HG02973 (cell line): ENCODE results near the gene MMAB.

Source experiments
- ATAC-seq: cut with Tn5 transposase; IDR thresholded peaks from one replicate; pipeline ENCODE4 v1.9.1; 2021; ENCODE audit warnings: moderate library complexity; ENCODE audit not compliant: unreplicated experiment

The MMAB gene

DNA sequence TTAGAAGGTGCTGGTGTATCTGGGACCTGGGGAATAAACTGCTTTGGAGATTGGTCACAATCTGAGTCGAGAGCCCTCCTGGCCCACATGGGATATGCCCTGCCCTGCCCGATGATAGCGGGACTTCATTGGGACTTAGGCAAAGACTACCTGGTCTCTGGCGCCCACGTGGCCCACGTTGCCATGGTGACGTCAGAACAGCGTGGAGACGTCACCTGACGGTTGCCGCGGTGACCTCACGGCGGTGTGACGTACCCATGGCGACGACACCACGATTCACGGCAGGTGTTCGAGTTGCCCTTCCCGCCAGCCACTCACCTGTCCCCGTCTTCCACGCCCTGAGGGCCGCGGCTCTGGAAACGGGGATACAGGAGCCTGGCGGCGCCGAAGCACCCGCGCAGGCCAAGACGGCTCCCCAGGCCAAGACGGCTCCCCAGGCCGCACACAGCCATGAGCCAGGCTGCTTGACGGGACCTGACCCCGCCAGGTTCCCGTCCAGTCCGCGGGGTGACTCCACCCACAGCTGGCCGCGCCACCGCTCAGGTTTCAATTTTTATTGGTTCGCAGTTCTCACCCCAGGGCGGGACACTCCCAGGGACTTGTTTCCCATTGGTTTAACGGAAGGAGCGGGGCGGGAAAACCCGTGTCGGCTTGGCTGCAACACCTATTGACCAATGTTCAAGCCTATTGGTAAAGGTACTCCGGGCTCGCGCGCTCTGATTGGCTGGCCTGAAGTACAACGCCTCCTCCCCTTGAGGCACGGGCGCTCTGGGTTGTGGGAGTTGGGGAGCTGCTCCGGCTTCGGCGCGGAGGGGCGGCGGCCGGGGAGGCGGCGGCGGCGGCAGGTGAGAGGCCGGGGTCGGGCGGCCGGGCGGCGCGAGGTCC is at the start of gene MMAB, which contains the start of gene MVK:
Gene MMAB (minus strand): TSS at position 476 of the 885 bp plus-strand sequence. CDS start 24 bp downstream, at position 452.
Gene MVK (plus strand): TSS at position 766 of the 885 bp plus-strand sequence. CDS start 1,029 bp downstream, outside the sequence.
- peak; percentile 91 for ATAC-seq

DNA sequence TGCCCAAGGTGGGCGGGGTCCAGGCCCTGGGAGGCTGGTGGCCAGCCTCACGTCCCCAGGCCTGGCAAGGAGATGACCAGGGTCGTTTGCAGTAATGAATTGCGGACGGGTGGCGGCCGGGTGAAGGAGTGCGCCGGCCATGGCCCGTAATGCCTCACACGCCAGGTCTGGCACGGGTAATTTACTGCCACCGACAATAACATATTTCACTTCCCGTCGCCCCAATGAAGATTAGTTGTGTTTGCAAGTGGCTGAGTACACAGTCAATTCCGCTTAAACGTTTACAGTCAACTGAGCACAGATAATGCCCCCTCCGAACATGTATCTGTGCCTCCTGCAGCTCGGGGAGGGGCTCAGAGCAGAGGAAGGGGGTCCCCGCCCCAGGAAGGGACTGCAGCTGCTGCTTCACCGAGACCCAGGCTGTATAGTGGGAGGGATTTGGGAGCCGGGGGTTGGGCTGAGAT is 48.6 kb upstream of the MMAB start:
- ATAC-seq: no peak

DNA sequence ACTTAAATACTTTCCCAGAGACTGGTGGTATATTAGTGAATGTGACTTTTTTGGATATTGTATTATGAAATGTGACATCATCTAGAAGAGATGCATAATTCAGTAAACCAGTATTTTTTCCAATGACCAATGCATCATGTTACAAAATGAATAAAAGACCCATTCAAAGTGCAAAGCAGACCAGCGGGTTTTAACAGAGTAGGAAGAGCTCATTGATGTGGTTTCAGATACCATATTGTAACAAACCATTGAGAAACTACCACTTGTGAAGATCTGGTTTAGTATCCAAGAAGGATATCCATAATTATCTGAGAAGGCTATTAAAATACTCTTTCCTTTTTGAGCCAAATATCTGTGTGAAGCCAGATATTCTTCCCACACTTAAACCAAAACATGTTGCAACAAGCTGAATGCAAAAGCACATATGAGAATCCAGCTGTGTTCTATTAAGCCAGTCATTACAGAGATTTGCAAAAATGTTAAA is 47.9 kb upstream of the MMAB start:
- no peak for ATAC-seq

DNA sequence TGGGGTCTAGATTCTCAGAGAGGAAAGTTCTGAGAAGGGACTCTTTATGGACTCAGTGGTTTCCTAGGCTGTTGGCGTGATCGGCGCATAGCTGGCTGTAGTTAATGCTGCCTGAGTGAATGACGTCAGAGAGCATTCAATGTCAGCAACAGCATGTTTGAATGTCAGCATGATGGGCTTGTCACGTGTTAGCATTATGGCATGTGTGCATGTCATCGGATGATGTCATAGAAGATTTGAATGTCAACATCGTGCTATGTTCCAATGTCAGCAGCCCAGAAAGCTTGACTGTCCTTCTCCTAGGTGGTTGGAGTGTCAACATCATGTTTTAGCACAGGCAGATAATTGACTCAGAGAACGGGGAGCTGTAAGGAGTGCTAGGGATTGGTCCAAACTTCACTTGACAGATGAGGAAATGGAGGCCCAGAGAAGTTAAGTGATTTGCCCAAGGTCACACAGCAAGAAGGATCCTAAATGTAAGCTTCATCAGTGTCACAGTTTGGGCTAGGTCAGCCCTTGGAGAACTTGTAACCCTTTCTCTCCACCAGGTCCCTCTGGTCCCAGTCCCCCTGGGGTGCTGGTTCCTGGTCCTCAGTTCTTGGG is 45.8 kb upstream of the MMAB start:
- ATAC-seq: no peak

DNA sequence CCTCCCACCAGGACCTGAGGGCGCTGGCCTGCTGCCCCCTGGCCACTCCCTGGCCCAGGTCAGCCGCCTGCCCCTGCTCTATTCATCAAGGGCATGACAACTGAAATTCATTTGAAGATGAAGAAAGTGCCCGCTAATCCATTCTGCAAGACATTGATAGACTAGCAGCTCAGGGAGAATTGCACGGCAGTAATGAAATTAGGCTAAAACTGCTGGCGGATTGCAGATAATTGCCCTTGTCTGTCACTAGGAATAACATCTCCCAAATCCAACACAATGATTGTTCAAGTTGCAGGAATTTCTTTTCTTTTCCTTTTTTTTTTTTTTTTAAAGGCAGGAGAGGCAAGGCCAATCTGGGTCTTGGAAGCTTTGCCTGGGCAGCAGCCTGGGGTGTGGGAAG is 44.8 kb upstream of the MMAB start:
- no peak for ATAC-seq

DNA sequence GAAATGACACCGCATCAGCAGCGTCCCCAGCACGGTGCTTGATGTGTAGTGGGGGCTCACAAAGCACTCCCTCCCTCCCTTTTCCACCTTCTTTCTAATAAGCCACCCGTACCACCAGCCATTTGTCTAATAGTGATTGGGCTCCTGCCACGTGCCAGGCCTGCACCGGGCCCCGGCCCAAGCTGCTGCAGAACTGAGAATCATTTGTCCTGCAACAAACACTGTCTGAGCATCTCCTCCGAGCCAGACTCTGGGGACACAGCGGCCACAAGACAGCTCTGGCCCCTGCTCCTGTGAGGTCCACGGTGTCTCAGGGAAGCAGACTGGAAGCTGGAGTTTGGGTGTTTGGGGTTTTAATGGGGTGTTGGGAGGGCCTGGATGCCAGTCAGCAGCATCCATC is 44.2 kb upstream of the MMAB start:
- no peak for ATAC-seq

DNA sequence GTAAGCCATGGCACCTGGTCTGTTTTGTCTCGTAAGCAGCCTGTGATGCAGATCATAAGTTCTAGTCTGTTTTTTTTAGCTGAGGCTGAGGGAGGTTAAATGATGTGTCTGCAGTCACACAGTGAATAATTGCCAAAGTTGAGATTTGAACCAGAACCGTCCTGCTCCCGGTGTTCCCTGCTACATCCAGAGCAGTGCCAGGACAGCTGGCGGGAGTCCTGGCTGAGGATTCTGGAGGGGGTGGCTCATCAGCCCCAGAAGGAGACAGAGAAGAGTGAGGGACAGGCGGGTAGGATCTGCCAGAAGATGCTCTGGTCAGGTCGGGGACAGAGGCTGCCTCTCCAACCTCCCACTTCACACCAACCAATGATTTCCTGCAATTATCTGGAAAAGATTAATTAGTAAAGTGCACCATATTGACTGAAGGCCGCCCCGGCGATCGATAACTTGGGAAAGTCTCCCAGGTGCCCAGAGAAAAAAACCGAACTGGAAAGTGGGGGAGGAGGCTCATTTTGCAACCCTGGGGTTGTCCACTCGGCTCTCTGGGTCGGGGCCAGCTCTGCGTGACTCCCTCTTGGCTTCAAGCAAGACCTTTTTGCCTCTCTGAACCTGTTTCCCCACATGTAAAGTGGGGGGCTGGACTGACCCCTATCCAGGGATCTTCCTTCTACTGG is 42.4 kb upstream of the MMAB start:
- no peak for ATAC-seq

DNA sequence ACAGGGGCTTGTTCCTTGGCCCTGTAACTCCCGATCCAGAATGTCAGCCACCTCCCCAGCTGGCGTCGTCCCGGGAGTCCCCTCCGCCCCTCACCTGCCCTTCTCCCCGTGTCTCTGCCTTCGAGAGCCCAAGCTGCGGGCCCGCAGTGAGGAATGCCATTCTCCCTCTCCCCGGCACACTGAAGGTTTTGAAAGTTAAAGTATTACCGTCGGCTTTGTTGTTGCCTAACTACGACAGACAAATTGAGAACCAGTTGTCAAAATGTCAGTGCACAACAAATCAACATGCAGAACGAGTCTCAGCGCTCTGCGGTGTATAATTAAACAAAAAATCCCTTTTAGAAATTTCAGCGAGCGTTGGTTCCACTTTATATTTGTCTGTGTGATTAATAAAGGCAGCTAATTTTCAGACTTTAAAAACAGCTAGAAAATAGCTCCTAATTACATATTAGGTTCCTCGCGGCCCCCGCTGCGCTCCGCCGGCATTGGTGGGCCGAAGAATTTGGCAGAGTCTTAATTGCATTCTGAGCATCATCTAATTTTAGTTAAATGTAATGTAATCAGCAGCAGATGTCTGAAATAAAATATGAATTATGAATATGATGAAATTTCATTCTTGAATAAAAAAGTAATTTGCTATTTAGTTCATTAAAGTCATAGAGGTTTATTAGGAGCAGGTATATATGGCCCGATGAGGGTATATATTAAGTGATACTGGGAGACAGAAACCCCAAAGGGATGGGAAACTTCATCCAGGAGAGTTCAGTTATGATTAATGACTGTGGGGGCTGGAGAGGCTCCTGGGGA is 40.5 kb upstream of the MMAB start:
- no peak for ATAC-seq

DNA sequence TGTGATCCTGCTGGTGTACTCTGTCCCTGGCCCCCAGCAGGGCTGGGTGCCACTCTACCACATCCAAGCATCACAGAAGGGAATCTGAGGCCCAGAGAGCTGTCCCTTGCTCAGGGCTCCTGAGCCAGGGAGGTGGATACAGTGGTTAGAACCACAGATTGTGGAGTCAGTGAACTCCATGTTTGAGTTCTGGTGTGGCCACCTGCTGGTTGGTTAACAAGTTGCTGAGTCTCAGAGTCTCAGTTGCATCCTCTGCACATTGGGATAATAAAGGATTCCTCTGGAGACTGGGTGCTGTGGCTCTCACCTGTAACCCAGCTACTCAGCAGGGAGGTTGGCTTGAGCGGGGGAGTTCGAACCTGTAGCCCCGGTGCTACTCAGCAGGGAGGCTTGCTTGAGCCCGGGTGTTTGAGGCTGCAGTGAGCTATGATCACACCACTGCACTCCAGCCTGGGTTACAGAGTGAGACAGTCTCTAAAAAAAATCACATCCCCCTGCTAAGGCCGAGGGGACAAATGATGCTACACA is 39.7 kb upstream of the MMAB start:
- no peak for ATAC-seq

DNA sequence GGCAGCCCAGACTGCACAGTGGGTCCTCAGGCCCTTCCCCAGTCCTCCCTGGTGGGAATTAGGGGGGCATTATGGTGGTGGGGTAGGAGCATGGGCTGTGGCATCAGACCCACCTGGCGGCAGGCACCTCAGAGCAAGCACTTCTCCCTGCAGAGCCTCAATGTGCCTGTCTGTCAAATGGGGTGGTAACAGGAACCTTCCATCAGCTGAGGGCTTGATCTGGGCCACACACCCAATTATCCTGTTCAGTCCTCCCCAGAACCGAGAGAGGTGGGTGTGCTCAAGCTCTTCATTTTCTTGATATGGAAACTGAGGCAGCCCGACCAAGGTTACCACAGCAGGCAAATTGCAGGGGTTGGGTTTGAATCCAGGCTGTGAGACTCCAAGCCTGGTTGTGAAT is 38.7 kb upstream of the MMAB start:
- no peak for ATAC-seq

DNA sequence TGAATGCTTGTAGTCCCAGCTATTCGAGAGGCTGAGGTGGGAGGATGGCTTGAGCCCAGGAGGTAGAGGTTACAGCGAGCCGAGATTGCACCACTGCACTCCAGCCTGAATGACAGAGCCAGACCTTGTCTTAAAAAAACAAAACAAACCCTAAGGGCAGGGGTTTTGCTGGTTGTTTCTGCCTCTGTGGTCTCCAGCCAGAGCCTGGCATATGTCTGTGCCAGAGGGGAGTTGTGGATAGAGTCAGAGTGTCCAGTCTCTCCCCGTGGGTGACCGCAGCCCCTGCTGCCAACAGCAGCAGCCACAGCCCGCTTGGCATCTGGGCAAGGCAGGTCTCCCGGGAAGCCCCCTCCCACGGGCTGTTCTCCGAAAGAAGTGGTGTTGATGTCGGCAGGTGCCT is 37.9 kb upstream of the MMAB start:
- ATAC-seq: no peak

DNA sequence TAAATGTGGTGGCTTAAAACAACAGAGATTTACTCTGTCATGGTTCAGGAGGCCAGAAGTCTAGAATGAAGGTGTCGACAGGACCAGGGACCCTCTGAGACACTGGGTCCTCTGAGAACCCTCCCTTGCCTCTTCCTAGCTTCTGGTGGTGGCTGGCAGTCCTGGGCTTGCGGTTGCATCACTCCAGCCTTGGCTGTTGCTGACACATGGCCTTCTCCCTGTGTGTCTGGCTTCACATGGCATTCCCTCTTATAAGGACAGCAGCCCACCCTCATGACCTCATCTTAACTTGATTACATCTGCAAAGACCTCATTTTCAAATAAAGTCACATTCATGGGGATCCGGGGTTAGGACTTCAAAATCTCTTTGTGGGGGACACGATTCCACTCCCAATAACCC is 37.2 kb upstream of the MMAB start:
- ATAC-seq: no peak

DNA sequence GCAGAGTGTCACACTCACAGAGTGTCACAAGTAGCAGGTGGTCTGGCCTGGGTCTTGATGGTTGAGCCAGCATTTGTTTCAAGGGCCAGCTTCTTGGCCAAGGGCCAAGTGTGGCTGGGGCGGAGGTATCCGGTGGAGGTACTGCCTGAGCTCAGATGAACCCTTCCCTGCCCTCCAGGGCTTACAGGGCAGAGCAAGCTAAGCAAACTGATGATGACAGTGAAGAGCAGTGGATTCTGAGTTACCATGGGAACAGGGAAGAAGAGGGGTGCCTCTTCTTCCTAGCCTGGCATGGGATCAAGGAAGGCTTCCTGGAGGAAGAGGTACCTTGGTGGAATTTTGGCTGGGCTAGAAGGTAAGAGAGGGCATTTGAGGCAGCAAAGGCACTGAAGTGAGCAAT is 36.0 kb upstream of the MMAB start:
- ATAC-seq: no peak

DNA sequence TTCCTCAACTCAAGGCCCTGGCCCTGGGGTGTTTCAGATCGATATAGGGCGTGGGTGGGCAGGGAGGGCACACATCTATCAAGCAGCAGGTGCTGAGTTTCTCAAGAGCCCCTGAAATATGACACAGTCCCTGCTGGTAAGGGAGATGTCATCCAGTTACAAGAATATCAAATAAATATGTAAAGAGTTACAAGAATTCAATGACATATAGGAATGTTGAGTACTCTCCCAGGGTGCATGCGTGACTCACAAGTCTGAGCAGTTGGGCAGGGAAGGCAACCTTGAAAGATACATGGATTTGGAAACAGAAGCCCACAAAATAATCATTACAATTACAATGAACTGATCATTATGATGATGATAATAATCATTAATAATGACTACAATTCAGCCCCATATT is 35.5 kb upstream of the MMAB start:
- no peak for ATAC-seq

DNA sequence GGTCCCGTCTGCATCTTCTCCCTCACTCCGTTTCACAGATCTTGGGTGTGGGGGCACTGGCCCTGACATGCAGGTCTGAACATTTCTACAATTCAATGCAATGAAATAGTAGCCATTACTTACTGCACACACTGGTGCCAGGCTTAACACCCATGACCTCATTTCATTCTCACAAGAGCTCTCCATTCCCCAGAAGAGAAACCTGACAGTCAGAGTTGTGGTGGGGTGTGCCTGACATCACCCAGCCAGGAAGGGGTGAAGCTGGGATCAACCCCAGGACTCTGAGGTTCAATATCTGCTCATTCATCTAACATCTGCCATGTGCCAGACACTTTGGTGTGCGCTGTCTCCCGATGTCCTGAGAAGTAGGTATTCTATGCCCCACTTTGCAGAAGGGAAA is 35.0 kb upstream of the MMAB start:
- no peak for ATAC-seq

DNA sequence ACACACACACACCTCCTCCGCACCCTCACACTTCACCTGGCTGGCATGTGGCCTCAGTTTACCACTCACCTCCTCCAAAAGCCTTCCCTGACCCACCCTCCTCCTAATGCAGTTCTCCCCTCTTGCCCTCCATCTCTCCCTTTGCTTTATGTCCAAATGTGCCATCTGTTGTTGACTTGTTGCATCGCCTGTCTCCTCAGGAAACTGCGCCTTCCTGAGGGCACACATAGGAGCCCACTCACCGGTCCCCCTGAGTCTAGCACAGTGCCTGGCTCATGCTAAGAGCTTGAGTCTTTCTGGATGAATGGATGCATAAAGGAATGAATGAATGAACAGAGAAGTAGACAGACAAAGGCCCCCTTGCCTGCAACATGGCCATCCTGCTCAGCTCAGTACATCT is 34.3 kb upstream of the MMAB start:
- ATAC-seq: no peak

DNA sequence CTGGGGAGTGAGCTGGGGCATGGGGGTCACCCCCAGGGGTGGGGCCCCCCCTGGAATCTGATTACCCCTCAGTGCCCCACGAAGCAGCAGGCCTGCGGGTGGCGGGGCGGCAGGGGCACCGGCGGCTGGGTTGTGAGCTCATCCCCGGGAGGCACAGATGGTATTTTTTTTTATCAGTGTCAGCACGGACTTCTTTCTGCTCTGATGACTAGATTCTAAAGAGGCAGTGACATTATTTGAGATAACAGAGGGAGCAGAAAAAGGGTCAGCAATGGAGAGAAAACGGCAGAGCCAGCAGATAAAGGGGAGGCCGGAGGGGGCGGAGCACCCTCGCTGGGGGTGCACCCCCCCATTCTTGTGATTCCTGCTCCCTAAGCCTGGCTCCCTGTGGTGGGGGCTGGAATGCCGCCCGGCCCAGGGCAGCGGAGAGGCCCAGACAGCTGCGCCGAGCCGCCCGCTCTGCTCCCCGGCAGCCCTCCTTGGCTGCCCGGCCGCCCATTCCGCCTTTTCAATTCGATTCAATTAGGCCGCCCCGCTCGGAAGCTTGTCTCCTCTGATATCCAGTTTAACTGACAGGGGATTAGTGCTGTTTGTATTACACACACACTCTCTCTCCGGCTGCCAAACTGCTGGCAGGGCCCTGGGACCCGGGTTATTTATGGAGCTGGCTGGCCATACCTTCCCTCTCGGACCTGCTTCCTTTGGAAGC is 33.2 kb upstream of the MMAB start:
- no peak for ATAC-seq

DNA sequence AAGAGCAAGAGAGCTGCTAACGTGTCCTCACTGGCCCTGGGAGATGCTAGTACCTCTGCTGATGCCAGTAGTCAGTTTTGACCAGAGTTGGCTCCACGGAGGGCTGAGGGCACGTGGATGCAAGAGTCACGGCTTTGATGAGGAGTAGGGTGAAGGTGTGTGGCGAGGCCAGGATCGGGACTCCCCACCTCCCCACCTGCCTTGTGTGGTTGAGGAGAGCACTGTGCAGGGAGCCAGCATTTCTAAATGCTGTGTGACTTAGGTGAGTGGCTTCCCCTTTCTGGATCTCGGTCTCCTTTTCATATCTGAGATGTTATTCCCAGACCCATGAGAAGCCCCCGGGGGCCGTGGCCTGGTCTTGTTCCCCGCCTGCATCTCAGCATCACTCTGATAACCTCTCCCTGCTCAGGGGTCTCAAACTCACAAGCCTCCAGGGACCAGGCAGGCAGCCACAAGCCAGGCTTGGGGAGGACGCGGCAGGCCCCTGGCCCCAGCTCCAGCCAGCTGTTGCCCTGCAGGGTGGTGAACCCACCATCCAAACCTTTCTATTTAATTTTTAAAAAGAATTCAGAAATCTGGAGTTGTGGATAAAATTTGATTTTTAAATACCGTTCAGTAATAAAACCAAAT is 32.4 kb upstream of the MMAB start:
- ATAC-seq: no peak

DNA sequence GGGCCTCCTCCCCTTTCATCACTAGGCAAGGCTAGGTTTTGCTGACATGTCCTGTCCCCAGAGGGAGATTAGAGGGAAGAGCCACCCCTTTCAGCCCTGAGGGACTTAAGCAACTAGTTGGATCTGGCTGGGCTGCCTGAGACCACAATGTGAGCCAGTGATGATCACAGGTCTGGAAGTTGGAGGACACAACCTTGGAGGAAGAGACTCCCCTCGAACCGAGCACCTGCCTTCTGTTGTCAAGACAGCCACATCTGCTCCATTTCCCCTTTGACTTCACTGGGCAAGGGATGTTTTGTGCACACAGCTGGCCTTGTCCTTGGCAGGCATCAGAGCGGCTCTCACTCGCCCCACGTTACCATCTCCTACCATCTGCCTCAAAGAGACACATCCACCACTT is 31.7 kb upstream of the MMAB start:
- ATAC-seq: no peak
